Fibroblast of mammary gland (primary cell): ENCODE measurements around the gene PYM1.

Experiments
- DNase-seq: peaks from one replicate; pipeline ENCODE4 v3.0.0-alpha.2; 2010; ENCODE audit warnings: low read depth
- H3K4me3 ChIP-seq: 2 replicates; pipeline ENCODE4 v1.5.1; 2011; ENCODE audit warnings: low read depth, mild to moderate bottlenecking, low read length, moderate library complexity; ENCODE audit not compliant: control insufficient read depth
- TF ChIP-seq, protein P1 (sequence below): conservative IDR thresholded peaks from 2 replicates; pipeline ENCODE4 v1.5.1; 2011; ENCODE audit warnings: low read depth, low read length, inconsistent platforms; ENCODE audit not compliant: control insufficient read depth, insufficient read depth

Gene PYM1

DNA sequence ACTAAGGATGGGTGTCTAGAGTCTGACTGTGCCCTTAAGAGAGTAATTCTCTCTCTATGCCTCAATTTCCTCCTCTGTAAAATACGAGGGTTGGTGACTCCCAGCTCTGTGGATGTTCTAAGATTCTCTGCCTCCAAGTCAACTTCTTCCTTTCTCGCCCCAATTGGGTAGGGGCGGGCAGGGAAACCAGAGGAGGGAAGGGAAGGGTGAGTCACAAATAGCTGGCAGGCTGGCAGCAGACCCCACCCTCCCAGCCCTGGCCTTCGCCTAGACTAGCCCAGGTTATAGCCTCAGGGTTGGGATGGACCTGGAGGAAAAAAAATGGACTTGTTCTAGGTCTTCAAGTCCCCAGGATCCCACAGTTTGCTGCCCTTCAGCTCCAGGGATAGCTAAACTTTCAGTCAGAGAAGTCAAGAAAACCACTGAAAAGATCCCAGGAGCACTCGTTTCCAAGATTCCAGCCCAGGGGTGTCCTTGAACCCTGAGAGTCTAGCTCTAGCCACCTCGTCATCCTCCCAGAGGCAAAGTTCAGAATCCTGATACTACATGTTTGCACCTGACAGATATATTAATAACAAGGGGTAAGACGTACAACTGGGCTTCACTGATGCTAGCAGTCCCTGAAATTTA, 5.6 kb upstream of the PYM1 start:
- TF ChIP-seq, protein P1, sequence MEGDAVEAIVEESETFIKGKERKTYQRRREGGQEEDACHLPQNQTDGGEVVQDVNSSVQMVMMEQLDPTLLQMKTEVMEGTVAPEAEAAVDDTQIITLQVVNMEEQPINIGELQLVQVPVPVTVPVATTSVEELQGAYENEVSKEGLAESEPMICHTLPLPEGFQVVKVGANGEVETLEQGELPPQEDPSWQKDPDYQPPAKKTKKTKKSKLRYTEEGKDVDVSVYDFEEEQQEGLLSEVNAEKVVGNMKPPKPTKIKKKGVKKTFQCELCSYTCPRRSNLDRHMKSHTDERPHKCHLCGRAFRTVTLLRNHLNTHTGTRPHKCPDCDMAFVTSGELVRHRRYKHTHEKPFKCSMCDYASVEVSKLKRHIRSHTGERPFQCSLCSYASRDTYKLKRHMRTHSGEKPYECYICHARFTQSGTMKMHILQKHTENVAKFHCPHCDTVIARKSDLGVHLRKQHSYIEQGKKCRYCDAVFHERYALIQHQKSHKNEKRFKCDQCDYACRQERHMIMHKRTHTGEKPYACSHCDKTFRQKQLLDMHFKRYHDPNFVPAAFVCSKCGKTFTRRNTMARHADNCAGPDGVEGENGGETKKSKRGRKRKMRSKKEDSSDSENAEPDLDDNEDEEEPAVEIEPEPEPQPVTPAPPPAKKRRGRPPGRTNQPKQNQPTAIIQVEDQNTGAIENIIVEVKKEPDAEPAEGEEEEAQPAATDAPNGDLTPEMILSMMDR = no peak
- peak; percentile 32 for DNase-seq
- peak overlapping the region; percentile 78 for H3K4me3 ChIP-seq

DNA sequence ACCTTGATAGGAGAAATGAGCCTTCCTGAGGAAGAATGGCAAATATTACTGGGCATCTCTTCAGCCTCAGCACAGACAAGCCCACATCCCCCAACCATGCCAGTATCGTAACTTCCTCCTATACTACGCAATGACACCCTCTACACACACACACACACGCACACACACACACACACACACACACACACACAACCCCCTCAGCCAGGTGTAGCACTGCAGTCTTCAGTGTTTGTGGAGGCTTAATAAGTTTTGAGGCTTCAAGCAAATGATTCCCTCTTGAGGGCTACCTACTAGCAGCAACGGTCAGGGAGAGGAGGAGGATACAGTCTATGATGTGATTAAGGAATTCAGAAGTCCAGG, 4.8 kb upstream of the PYM1 start:
- H3K4me3 ChIP-seq = peak overlapping the region; percentile 78
- TF ChIP-seq, protein P1 = no peak
- DNase-seq = peak; percentile 43

GRCh38 chr12:55931780-55932550, 4.3 kb upstream of the PYM1 start:
- TF ChIP-seq, protein P1 = no peak
- DNase-seq = peak; percentile 37
- H3K4me3 ChIP-seq = peak overlapping the region; percentile 78

DNA sequence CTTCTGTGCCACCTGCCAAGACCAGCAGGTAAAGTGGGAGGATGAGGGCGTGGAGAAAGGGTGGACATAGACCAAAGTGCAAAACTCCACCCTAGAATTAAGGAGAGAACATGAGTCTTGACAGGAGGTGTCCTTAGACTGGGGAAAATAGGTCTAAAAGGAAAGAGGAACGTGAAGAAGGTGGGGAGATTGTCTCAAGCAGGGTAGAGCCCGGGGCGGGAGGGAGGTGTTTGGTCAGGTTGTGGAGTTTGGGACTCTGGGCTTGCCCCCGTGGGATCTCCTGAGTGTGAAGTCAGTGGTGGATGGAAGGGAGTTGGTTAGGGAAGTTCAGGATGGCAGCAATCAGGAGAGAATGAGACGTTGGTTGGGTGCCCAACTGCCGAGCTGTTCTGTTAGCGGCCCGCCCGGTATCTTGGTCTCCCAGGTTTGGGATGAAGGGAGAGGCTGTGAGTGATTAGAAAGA, 3.7 kb upstream of the PYM1 start:
- DNase-seq = no peak
- TF ChIP-seq, protein P1 = no peak
- peak overlapping the region; percentile 78 for H3K4me3 ChIP-seq

DNA sequence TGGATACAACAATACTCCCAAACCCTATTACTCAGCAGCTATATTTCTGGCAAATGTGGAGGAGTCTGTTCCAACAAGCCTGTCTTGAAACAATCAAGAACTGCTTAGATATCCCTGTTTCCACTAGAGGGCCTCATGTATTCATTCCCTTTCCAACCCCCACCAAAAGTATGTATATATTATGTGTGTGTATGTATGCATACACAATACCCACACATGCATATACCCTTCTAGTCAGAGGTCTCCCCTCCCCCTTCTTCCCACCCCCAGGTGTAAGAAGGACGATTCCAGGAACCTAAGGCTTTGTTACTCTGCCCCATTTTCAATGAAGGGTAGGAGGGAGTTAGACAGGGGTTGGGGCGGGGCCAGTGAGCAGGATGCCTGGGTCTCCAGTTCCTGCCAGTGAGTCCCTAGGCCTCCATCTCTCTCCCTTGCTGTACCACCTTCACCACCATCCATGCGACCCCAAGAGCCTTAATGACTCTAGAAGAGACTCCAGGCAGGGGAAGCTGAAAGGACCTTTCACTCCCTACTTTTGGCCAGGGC, 3.1 kb upstream of the PYM1 start, which contains the start of gene DGKA:
TSS of gene DGKA (plus strand) at position 392 of the 546 bp plus-strand sequence. CDS start 5,342 bp downstream, outside the sequence.
- DNase-seq = peak; percentile 91
- TF ChIP-seq, protein P1 = peak; percentile 75
- peak within 1 kb of the TSS; percentile 78 for H3K4me3 ChIP-seq

- H3K4me3 ChIP-seq = no peak overlapping the region
- no peak for DNase-seq
- TF ChIP-seq, protein P1 = no peak
Measured at GRCh38 chr12:55929306-55929791, 1.7 kb upstream of the PYM1 start.
